NCI-H2029 (cell line): ENCODE data around the gene IGFL1.
"Not testable (repeated sequence)": the region's sequence is repeated elsewhere in the genome, so short reads cannot be mapped to it uniquely, and the experiment has no call there.

Source experiments
- DNase-seq: peaks from one replicate; lab custom pipeline; 2025; lab: John Stamatoyannopoulos, UW

Gene IGFL1

GRCh38 chr19:46224773-46225172, 4.8 kb upstream of the IGFL1 start:
- no peak for DNase-seq

DNA sequence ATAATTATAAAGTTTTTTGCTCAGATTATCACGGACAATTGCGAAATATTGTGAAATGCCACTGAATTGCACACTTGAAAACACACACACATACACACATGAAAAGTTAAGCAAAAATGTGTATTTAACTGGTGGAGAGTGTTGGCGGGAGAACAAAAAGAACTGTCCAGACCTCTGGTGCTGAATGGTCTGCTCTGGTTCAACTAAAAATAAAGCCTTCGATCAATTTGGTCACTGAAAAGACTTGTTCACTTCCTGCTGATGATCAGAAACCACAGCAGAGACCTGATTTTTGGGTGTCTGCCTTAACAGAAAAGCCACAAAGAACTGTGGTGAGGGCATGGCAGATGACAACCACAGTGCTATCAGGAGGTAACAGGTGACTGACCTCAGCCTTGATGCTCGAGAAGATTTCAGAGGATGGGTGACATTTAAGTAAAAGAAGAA, 4.0 kb upstream of the IGFL1 start:
- DNase-seq: no peak

GRCh38 chr19:46226438-46226973, 3.0 kb upstream of the IGFL1 start:
- no peak for DNase-seq

GRCh38 chr19:46232029-46232428, 2.5 kb downstream of the IGFL1 start:
- DNase-seq: no peak

DNA sequence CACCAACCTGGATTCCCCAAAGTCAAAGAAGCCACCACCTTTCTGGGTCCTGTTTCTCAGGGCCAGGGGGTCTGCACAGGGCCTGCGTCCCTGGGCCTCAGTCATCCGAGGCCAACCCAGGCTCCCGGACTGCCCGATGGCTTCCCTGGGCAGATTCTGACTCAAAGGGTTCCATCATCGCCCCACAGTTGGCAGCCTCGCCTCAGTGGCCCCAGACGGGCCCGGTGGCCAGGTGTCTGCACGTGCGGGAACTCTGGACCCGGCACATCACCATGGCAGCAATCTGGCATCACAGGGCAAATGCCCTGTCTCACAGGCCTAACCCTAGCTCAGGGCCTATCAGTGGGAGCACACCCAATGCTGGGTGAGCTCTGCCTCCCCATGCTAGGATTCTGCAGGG, 2.9 kb downstream of the IGFL1 start:
- DNase-seq: no peak

GRCh38 chr19:46232938-46233621, 3.5 kb downstream of the IGFL1 start:
- DNase-seq: no peak

- DNase-seq: not testable (repeated sequence)
Measured at GRCh38 chr19:46233871-46234270, 4.3 kb downstream of the IGFL1 start.

- not testable (repeated sequence) for DNase-seq
Measured at GRCh38 chr19:46238141-46238540, 8.6 kb downstream of the IGFL1 start.

DNA sequence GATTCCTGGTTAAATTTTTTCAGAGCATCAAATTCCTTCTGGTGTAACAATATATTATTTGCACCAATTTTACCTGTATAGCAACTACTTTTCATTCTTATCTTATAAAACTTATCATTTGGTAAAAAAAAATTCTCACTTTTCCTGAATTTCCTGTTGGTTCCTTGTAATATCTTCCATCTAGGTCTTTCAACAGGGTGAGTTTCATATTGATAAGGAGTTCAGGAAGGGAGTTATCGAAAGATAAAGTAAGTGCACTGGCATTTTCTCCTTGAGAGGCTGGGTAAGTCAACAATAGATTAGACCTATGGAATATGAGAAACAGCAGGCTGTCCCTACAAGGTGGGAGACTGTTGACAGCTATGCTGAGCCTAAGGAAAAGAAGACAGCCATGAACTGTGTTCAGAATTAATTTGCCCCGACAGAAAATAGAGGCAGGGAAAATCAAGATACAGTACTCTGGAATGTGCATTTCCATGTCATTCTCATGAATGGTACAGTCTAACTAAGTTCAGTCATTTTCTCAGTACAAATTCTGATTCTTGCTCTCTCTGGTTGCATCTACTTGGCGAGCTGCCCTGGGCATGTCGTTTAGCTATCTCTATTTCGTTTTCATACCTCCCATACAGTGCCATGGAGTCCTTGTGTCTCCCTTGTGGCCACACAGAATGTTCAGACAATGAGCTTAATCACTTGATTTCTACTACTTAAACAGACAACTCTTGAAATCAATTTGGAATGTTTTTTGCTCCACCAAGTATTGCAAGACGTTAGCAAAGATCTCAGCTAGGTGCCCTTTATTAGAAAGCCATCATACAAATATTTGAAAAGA, 9.9 kb downstream of the IGFL1 start:
- DNase-seq: no peak

DNA sequence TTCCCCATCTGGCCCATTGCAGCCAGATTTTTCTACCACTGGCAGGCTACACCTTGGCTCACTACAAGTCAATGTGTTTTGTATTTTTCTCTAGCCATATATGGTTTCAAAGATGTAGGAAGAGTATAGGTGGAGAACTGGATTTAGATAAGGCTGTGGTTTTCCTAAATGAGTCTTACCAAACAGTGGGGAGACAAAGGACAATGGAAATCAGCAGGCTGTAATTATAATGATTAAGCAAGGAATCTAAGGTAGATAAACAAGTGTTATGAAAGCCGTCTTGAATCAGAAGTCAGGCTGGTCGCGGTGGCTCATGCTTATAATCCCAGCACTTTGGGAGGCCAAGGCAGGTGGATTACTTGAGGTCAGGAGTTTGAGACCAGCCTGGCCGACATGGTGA, 11.2 kb downstream of the IGFL1 start:
- DNase-seq: no peak

DNA sequence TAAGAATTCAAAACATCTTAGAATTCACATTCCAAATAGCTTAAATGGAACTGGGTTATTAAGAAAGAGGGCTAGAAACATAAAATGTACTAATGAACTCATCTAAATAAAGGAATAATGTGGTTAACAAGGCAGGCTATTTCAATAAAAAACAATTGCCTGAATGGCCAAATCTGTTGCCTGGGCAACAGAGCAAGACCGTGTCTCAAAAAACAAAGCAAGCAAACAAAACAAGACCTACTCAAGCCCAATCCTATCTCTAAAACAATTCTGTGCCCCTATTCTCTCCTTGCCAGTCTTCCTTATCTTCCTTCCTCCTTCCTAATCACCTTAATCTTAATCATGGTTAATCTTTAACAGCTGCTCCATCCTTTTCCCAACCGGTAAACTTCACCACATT, 12.1 kb downstream of the IGFL1 start:
- no peak for DNase-seq

DNA sequence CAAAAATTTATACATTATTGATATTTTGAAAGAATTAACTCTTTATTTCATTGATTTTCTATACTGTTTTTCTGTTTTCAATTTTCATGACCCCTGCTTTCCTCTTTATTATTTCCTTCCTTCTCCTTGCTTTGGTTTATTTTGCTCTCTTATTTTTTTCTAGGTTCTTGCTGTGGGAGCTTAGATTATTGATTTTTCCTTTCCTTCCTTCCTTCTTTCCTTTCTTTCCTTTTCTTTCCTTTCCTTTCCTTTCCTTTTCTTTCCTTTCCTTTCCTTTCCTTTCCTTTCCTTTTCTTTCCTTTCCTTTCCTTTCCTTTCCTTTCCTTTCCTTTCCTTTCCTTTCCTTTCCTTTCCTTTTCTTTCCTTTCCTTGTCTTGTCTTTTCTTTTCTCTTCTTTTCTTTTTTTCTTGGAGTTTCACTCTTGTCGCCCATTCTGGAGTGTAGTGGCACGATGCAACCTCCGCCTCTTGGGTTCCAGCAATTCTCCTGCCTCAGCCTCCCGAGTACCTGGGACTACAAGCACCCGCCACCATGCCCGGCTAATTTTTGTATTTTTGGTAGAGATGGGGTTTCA, 13.6 kb downstream of the IGFL1 start:
- not testable (repeated sequence) for DNase-seq

DNA sequence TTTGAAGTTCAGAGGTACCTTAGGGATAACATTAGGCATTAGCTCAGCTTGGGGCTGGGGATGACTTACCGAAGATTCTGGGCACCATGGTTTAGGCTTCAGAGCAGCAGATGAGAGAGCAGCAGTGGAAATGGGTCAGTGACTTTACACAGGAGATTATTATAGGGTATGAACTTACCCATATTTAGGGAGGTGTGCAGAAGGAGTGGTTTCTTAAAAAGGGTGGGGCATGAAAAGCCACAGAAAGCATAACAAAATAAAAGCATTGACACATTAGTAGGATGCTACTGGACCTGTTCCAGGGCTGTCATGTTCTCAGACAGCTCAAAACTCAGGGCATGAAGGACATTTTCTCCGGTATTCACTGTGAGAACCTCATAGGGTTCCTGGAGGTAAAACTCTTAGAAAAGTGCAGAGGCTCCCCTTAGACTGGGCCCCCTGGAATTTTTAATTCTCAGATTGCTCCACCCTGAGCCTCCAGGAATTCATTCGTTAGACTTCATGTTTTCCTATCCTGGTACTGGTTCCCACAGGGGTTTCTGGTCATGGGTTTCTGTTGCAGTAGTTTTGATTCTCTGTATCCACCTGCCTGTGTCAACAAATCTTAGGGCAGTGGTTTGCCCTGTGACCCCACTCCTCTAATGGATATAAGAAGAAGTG, 20.7 kb downstream of the IGFL1 start:
- DNase-seq: no peak

DNA sequence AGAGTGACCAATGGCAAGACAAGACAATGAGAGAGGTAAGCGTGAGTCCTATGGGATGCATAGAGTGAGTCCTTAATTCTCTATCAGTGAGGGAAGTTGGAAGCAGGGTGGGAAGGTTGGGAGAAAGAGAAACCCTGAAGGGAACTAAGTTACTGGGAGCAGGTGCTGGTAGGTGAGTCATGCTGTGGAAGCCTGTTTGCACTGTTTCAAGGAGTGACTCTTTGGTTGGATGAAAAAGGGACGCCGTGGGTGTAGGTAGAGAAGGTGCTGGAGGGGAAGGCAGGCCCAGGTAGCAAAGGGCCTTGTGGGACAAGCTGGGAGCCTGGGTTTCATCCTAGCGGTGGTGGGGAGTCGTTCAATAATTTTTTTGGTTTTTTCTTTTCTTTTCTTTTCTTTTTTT, 21.9 kb downstream of the IGFL1 start:
- no peak for DNase-seq

- DNase-seq: no peak
Measured at GRCh38 chr19:46254776-46255175, 25.2 kb downstream of the IGFL1 start.

GRCh38 chr19:46256855-46257254, 27.3 kb downstream of the IGFL1 start:
- no peak for DNase-seq

GRCh38 chr19:46261501-46261900, 32.0 kb downstream of the IGFL1 start:
- not testable (repeated sequence) for DNase-seq

DNA sequence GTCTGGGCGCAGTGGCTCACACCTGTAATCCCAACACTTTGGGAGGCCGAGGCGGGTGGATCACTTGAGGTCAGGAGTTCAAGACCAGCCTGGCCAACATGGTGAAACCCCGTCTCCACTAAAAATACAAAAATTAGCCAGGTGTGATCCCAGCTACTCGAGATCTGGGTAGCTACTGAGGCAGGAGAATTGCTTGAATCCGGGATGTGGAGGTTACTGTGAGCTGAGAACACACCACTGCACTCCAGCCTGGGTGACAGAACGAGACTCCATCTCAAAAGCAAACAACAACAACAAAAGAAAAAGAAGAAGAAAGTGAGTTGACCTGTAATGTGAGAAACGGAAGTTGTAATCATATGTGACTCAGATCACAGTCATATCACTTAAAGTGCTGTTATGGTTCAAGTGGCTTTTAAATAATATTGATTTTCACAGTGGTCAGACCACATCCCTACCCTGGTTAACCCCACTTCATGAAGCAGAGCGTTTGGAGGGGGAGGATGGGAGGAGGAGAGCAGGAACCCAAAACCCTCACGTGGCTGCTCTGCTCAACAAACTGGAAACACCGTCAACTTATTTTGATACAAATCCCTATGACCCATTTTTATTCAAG, 33.2 kb downstream of the IGFL1 start:
- peak; percentile 75 for DNase-seq

- not testable (repeated sequence) for DNase-seq
Measured at GRCh38 chr19:46264801-46265200, 35.3 kb downstream of the IGFL1 start.

- DNase-seq: peak; percentile 56
Measured at GRCh38 chr19:46265217-46265828, 35.8 kb downstream of the IGFL1 start.

GRCh38 chr19:46269101-46269500, 39.6 kb downstream of the IGFL1 start:
- DNase-seq: no peak
